ENCODE measurements around the gene TRMT1.
"Not testable (repeated sequence)": the region's sequence is repeated elsewhere in the genome, so short reads cannot be mapped to it uniquely, and the experiment has no call there.

The TRMT1 gene

DNA sequence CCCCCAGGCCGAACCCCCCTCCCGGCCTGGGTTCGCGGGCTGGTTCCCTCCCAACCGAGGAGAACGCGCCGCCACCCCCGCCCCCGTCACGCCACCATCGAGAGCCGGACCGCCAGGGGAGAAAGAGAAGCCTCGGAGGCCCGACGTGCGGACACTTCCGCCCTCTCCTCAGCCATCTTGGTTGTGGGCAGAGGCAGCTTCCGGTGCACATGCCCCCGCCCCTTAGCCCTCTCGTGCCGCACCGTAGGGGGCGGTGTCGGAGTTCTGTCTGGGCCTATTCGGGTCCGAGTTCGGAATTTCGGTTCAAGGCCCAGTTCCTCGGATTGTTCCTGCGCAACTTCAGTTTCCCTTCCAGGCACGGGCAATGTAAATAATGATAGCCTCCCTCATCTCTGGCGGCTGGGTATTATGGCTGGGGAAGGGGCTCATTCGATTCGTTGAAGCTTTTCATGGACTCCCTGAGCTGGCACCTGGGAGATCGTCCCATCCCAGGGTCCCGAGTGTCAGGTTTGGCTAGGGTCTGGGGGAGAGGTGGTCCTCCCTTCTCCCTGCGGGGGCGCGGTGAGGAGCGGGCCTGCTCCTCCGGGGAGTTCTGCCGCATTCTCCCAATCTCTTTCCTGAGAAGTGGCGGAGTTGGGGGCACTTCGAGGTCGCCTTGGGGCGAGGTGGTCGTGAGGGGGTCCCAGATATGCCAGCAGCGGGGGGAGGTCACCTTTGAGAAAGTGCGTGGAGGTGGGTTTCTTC is 33.8 kb upstream of the TRMT1 start, which contains the start of the genes IER2 and STX10:
TSS of gene IER2 (plus strand) at position 225 of the 744 bp plus-strand sequence. CDS start 2,776 bp downstream, outside the sequence.
TSS of gene STX10 (minus strand) at position 189 of the 744 bp plus-strand sequence. CDS start 202 bp downstream, outside the sequence.
- peak; percentile 81 for DNase-seq

GRCh38 chr19:13149628-13150186 is 33.2 kb upstream of the TRMT1 start:
- no peak for DNase-seq

DNA sequence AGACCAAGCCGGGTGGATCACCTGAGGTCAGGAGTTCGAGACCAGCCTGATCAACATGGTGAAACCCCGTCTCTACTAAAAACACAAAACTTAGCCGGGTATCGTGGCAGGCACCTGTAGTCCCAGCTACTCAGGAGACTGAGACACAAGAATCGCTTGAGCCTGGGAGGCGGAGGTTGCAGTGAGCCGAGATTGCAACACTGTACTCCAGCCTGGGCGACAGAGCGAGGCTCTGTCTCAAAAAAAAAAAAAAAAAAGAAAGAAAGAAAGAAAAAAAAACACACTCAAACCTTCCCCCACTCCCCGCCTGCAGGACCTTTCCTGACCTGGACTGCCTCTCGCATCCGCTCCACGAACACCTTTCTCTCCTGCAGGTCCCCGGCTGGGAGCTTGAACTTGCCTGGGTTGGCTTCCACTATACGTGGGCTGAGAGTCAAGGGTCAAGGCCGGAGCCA is 32.7 kb upstream of the TRMT1 start:
- DNase-seq: not testable (repeated sequence)

DNA sequence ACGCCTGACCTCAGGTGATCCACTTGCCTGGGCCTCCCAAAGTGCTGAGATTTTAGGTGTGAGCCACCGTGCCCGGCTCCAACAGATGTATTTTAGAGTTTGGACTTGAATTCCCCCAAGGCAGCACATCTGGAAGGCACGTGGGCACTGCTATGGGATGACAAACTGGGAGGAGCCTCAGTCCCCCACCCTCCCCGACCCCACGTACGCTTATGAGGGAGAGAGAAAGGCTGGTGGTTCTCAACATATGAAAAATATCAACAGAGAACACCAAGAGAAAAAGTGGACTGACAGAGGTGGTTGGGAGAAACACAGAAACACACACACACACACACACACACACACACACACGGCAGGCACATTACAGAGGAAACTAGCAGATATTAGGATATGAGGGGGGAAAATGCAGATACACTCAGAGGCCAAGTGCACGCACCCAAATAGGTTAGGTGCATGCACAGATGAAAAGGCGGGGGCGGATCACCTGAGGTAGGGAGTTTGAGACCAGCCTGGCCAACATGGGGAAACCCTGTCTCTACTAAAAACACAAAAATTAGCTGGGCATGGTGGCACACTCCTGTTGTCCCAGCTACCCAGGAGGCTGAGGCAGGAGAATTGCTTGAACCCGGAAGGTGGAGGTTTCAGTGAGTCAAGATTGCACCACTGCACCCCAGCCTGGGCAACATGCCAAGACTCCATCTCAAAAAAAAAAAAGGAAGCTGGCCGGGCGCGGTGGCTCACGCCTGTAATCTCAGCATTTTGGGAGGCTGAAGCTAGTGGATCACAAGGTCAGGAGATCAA is 30.4 kb upstream of the TRMT1 start:
- DNase-seq: no peak

DNA sequence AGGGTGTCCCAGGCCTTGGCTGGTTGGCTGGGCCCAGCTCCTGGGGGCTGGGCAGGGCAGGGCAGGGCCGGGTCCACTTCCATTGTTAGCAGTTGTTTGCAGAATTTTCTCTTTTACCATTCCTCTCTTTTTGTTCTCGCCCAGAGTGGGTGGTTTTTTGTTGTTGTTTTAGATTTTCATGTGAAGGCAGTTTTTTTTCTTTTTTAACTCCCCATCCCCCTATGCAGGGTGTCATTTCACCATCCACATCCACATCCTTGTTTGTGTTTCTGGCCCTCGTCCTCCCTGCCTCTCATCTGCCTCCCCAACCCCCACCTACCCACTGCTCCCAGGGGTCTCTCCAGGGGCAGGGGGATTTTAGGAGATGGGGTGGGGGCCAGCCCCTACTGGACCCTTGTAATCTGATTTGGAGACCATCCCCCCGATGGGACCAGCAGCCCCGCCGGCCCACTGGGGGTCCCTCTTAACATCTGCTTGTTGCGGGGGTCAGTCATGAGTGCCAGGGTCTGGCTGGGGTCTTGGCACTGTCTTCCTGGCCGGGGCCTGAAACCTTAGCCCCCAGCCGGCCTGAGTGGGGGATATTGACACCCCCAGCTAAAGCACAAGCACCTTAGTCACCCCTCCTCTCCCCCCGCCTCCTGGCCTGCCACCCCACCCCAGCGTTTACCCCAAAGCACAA is 23.2 kb upstream of the TRMT1 start:
- no peak for DNase-seq

DNA sequence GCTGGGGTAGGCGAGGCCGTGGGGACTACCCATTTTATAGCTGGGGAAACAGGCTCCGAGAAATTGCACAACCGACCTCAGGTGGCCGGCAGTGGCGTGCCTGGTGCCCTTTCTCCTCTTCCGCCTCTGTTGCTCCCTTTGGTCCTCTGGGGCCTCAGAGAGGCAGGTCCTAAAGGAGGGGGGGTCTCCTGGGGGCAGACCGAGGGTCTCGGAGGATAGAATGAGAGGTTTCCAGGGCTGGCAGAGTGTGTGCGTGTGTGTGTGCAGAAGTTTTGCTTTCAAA is 22.3 kb upstream of the TRMT1 start:
- DNase-seq: no peak

DNA sequence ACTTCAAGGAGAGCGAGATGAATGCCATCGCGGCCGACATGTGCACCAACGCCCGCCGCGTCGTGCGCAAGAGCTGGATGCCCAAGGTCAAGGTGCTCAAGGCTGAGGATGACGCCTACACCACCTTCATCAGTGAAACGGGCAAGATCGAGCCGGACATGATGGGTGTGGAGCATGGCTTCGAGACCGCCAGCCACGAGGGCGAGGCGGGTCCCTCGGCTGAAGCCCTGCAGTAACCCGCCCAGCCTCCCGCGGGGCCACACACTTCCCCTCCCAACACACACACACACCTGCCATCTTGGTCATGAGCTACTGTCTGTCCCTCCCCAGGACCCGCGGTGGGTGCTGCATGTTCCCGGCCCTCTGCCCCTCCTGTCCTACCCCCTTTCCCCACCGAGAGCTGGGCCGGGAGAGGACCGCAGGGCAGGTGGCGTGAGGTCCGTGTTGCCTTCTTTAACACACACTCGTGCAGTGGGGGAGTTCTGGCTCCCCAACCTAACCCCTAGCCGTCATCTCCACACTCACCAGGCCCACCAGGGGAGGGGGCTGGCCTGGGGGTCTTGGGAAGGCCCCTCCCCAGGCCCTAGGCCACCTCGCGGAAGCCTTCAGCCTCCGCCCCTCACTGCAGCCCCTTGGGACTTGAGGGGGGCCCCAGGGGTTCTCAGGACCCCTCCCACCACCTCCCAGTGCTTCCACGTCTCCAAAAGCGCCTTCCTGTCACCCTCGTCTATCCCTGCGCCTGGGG is 21.8 kb upstream of the TRMT1 start:
- no peak for DNase-seq

GRCh38 chr19:13137290-13137794 is 20.8 kb upstream of the TRMT1 start:
- DNase-seq: no peak

GRCh38 chr19:13135068-13136062 is 18.8 kb upstream of the TRMT1 start:
- DNase-seq: no peak

DNA sequence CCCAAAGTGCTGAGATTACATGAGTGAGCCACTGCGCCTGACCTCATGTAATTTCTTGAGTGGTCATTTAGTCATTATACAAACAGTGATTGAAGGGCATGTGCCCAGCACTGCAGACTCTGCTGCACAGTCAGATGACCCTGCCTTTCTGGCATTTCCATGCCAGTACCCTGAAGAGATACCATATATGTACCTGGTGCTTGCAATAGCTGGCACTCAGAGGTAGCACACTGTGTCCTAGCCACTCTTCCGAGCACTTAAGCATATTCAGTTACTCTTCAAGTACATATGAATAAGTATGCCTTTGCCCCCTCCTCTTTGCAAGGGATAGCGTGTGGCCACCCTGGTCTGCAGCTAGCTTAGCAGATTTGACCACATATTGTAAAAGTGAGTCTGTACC is 18.1 kb upstream of the TRMT1 start:
- DNase-seq: no peak

- DNase-seq: no peak
Observed at GRCh38 chr19:13133241-13133870, 16.8 kb upstream of the TRMT1 start.

DNA sequence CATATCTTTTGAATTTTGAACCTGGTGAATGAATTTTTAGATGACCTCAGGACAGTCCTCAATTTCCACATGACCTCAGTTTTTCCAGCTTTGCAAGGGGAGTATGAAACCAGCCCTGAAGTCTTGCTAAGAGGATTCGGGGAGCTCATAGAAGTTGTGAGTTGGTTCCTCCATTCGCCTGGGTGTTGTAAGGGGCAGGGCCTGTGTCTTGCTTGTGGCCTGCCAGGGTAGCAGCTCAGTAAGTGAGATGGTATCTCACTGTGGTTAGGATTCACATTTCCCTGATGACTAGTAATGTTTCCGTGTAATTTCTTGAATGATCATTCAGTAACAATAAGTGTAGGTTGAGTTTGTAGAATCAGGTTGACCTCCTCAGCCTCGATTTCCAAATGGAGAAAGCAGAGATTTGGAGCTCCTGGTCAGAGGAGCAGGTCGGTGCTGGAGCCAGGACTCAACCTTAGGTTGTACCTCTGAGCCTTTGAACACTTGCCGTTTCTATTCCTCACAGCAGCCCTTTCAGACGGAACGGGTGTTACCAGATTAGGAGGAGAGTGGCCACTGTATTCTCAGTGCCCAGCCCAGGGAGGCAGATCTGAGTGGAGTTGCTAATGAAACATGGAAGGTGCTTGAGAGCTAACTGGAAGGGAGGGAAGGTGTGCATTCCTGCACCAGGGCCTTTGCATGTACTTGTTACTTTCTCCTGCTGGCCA is 16.1 kb upstream of the TRMT1 start:
- no peak for DNase-seq

- DNase-seq: no peak
Observed at GRCh38 chr19:13130886-13131490, 14.4 kb upstream of the TRMT1 start.

DNA sequence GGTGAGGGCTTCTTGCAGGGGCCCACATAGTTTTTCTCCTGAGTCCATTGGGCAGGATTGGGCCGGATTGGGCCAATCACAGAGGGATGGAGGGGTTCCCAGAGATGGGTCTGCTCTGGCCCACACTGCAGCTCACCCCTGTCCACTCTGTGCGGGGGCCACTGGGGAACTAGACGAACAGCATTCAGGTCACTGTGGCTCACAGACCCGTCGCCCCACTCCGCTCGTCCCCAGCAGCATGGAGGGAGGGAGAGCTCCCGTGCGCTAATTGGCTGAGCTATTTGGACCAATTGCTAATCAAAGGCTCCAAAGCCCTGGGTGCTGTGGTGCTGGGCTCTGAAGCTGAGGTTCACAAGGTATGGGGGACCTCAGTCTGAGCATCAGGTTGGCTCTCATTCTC is 12.8 kb upstream of the TRMT1 start:
- no peak for DNase-seq

- DNase-seq: no peak
Observed at GRCh38 chr19:13128583-13128982, 12.0 kb upstream of the TRMT1 start.

- DNase-seq: no peak
Observed at GRCh38 chr19:13127811-13128575, 11.5 kb upstream of the TRMT1 start.

- DNase-seq: no peak
Observed at GRCh38 chr19:13127051-13127450, 10.5 kb upstream of the TRMT1 start.
